ENCODE measurements around the gene KLHL30.

The KLHL30 gene

GRCh38 chr2:238131761-238132462 is 6.6 kb upstream of the KLHL30 start:
- no peak overlapping the region for H3K4me3 ChIP-seq (ENCODE audit: low read depth, low read length)
- CTCF ChIA-PET = no interaction called here
- POLR2A ChIA-PET = no interaction called here
- TF ChIP-seq CTCF (IDR thresholded peaks at IDR 0.05; ENCODE audit: insufficient read depth, low read length, missing control alignments) = no peak
- no peak for DNase-seq (ENCODE audit: low read depth, low spot score)

- no peak for DNase-seq (ENCODE audit: low read depth, low spot score)
- no peak overlapping the region for H3K4me3 ChIP-seq (ENCODE audit: low read depth, low read length)
- CTCF ChIA-PET = no interaction called here
- POLR2A ChIA-PET = no interaction called here
- no peak for TF ChIP-seq CTCF (IDR thresholded peaks at IDR 0.05; ENCODE audit: insufficient read depth, low read length, missing control alignments)
These were observed 5.7 kb upstream of the KLHL30 start for GRCh38 chr2:238132463-238133450.

GRCh38 chr2:238133499-238134392 is 4.7 kb upstream of the KLHL30 start:
- DNase-seq (ENCODE audit: low read depth, low spot score) = no peak
- no peak overlapping the region for H3K4me3 ChIP-seq (ENCODE audit: low read depth, low read length)
- CTCF ChIA-PET = no interaction called here
- no peak for TF ChIP-seq CTCF (IDR thresholded peaks at IDR 0.05; ENCODE audit: insufficient read depth, low read length, missing control alignments)
- POLR2A ChIA-PET = no interaction called here

- CTCF ChIA-PET = no interaction called here
- no peak for DNase-seq (ENCODE audit: low read depth, low spot score)
- TF ChIP-seq CTCF (IDR thresholded peaks at IDR 0.05; ENCODE audit: insufficient read depth, low read length, missing control alignments) = no peak
- POLR2A ChIA-PET = no interaction called here
- H3K4me3 ChIP-seq (ENCODE audit: low read depth, low read length) = no peak overlapping the region
These were observed 4.1 kb upstream of the KLHL30 start for GRCh38 chr2:238134393-238134785.

- ChIA-PET POLR2A (no interaction called here), CTCF (interaction anchor here (0.8 kb wide), 1 partner anchor 125 kb away, joined by 3 read pairs; no protein-coding TSS in a partner anchor)
- H3K4me3 ChIP-seq (ENCODE audit: low read depth, low read length) = no peak overlapping the region
- no peak for TF ChIP-seq CTCF (IDR thresholded peaks at IDR 0.05; ENCODE audit: insufficient read depth, low read length, missing control alignments)
- no peak for DNase-seq (ENCODE audit: low read depth, low spot score)
These were observed 2.8 kb upstream of the KLHL30 start for GRCh38 chr2:238135601-238136150.
